ENCODE results near the gene SRSF12. TPM values are rescaled to one million over a fixed set of nuclear protein-coding genes. Genes with fewer than 3 reads are reported as not detected.
"Not testable (repeated sequence)": the region's sequence is repeated elsewhere in the genome, so short reads cannot be mapped to it uniquely, and the experiment has no call there.

The SRSF12 gene
- total RNA-seq, 3 donors from 2014 or later: 0.98 to 1.8 TPM; not detected in 1

- intact Hi-C loops (cut with DNase I; ENCODE audit: low total_unique reads): no loop called here
- no peaks in the 10 kb centered on the region for H3K27me3 ChIP-seq
- TF ChIP-seq CTCF (IDR thresholded peaks at IDR 0.05): no peak
- no peak for TF ChIP-seq POLR2AphosphoS5 (IDR thresholded peaks at IDR 0.05)
- no peak for TF ChIP-seq POLR2A (IDR thresholded peaks at IDR 0.05)
- H3K4me3 ChIP-seq: no peak overlapping the region
- no peak for DNase-seq (ENCODE audit: low spot score in 2 of 2)
- H3K9me3 ChIP-seq: no peaks in the 10 kb centered on the region
- no peaks in the 10 kb centered on the region for H3K36me3 ChIP-seq
- H3K27ac ChIP-seq: no peak overlapping the region
- H3K4me1 ChIP-seq: no peaks in the 10 kb centered on the region
Observed at GRCh38 chr6:89138173-89138572, 20.3 kb upstream of the SRSF12 start.

GRCh38 chr6:89134723-89135122 lies 16.9 kb upstream of the SRSF12 start:
- no peak overlapping the region for H3K27ac ChIP-seq
- intact Hi-C loops (cut with DNase I; ENCODE audit: low total_unique reads): no loop called here
- H3K36me3 ChIP-seq: no peaks in the 10 kb centered on the region
- no peak for TF ChIP-seq POLR2A (IDR thresholded peaks at IDR 0.05)
- TF ChIP-seq CTCF (IDR thresholded peaks at IDR 0.05): no peak
- H3K9me3 ChIP-seq: no peaks in the 10 kb centered on the region
- H3K4me3 ChIP-seq: no peak overlapping the region
- H3K27me3 ChIP-seq: no peaks in the 10 kb centered on the region
- H3K4me1 ChIP-seq: no peaks in the 10 kb centered on the region
- DNase-seq (ENCODE audit: low spot score in 2 of 2): no peak

- no peaks in the 10 kb centered on the region for H3K4me1 ChIP-seq
- no peaks in the 10 kb centered on the region for H3K27me3 ChIP-seq
- TF ChIP-seq POLR2A (IDR thresholded peaks at IDR 0.05) (no peak), CTCF (IDR thresholded peaks at IDR 0.05) (no peak), POLR2AphosphoS5 (IDR thresholded peaks at IDR 0.05) (no peak)
- no peak overlapping the region for H3K4me3 ChIP-seq
- H3K27ac ChIP-seq: no peak overlapping the region
- H3K36me3 ChIP-seq: no peaks in the 10 kb centered on the region
- intact Hi-C loops (cut with DNase I; ENCODE audit: low total_unique reads): no loop called here
- no peaks in the 10 kb centered on the region for H3K9me3 ChIP-seq
- no peak for DNase-seq (ENCODE audit: low spot score in 2 of 2)
Observed at GRCh38 chr6:89133981-89134380, 16.1 kb upstream of the SRSF12 start.

GRCh38 chr6:89132057-89132456 lies 14.2 kb upstream of the SRSF12 start:
- no peak for TF ChIP-seq POLR2AphosphoS5 (IDR thresholded peaks at IDR 0.05)
- TF ChIP-seq POLR2A (IDR thresholded peaks at IDR 0.05): no peak
- TF ChIP-seq CTCF (IDR thresholded peaks at IDR 0.05): no peak
- H3K27me3 ChIP-seq: no peaks in the 10 kb centered on the region
- no peaks in the 10 kb centered on the region for H3K9me3 ChIP-seq
- no peak overlapping the region for H3K4me3 ChIP-seq
- intact Hi-C loops (cut with DNase I; ENCODE audit: low total_unique reads): no loop called here
- DNase-seq (ENCODE audit: low spot score in 2 of 2): no peak
- H3K27ac ChIP-seq: no peak overlapping the region
- H3K36me3 ChIP-seq: no peaks in the 10 kb centered on the region
- H3K4me1 ChIP-seq: no peaks in the 10 kb centered on the region

- DNase-seq (ENCODE audit: low spot score in 2 of 2): no peak
- H3K4me1 ChIP-seq: no peaks in the 10 kb centered on the region
- intact Hi-C loops (cut with DNase I; ENCODE audit: low total_unique reads): no loop called here
- TF ChIP-seq POLR2AphosphoS5 (IDR thresholded peaks at IDR 0.05): no peak
- TF ChIP-seq CTCF (IDR thresholded peaks at IDR 0.05): no peak
- no peaks in the 10 kb centered on the region for H3K9me3 ChIP-seq
- no peaks in the 10 kb centered on the region for H3K36me3 ChIP-seq
- no peaks in the 10 kb centered on the region for H3K27me3 ChIP-seq
- H3K4me3 ChIP-seq: no peak overlapping the region
- H3K27ac ChIP-seq: no peak overlapping the region
Observed at GRCh38 chr6:89131599-89131998, 13.7 kb upstream of the SRSF12 start.

GRCh38 chr6:89128256-89128671 lies 10.4 kb upstream of the SRSF12 start:
- DNase-seq (ENCODE audit: low spot score in 2 of 2); H3K9me3 ChIP-seq; H3K27me3 ChIP-seq; H3K4me3 ChIP-seq; H3K36me3 ChIP-seq; H3K4me1 ChIP-seq; intact Hi-C loops (cut with DNase I; ENCODE audit: low total_unique reads); H3K27ac ChIP-seq: not testable (repeated sequence)
